SH-SY5Y (cell line): ENCODE results near the gene DLGAP1.

Experiments
- GATA2 ChIP-seq: IDR thresholded peaks from 2 replicates; pipeline ENCODE4 v1.6.1; 2011; ENCODE audit warnings: mild to moderate bottlenecking, low read depth, low read length
- GATA3 ChIP-seq: IDR thresholded peaks from 2 replicates; pipeline ENCODE4 v1.6.1; 2011; ENCODE audit warnings: low read depth, mild to moderate bottlenecking, low read length, moderate library complexity

- TF ChIP-seq GATA3, result no peak
- TF ChIP-seq GATA2, result no peak
These were observed 14.0 kb downstream of the DLGAP1 start for GRCh38 chr18:4441098-4441497.
